ENCODE measurements around the gene PKM.

PKM gene

DNA sequence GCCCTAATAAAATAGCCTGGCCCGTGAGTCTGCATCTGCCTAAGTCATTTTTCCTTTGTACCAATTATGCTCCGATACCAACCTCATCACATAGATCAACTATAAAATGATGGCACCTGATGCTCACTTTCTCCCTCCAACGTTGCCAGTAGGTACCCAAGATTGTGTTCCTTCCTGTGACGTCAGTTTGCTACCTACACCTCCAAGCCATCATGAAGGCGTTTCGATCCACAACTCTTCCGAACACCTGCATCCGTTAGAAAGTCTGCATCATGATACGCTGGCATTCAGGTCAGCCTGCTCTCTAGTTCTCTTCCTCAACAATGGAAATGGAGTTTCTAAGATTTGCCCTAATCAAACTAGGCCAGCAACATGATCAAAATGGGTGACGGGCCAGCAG is 7.7 kb downstream of the PKM start:
- ChIA-PET POLR2A (no interaction called here), CTCF (interaction anchor here (1.3 to 4.7 kb wide), 2 partner anchors 13 to 23 kb away, joined by 3 to 24 read pairs; no protein-coding TSS in a partner anchor)
- H3K4me3 ChIP-seq (ENCODE audit: low read depth, low read length): no peak overlapping the region
- TF ChIP-seq, protein P1, sequence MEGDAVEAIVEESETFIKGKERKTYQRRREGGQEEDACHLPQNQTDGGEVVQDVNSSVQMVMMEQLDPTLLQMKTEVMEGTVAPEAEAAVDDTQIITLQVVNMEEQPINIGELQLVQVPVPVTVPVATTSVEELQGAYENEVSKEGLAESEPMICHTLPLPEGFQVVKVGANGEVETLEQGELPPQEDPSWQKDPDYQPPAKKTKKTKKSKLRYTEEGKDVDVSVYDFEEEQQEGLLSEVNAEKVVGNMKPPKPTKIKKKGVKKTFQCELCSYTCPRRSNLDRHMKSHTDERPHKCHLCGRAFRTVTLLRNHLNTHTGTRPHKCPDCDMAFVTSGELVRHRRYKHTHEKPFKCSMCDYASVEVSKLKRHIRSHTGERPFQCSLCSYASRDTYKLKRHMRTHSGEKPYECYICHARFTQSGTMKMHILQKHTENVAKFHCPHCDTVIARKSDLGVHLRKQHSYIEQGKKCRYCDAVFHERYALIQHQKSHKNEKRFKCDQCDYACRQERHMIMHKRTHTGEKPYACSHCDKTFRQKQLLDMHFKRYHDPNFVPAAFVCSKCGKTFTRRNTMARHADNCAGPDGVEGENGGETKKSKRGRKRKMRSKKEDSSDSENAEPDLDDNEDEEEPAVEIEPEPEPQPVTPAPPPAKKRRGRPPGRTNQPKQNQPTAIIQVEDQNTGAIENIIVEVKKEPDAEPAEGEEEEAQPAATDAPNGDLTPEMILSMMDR (IDR thresholded peaks at IDR 0.05; ENCODE audit: insufficient read depth, low read length, missing control alignments): no peak
- no peak for DNase-seq (ENCODE audit: low read depth, low spot score)

DNA sequence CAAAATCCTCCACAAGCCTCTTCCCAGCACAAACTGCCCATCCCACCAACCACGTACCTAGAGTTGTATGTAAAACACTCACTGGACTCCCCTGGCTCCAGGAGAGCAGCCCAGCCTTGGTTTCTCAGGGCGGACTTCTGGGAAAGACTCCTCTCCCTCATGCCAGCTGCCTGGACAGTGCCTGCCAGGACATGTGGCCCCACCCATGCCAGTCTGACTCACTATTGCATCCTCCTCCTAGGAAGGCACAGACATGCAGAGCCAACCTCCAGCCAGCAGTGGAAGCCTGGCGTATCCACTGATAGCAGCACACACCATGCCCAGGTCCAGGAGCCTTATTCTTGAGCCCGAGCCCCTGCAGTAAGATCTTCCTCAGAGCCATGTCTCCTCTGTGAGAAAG is 8.6 kb downstream of the PKM start:
- TF ChIP-seq, protein P1 (IDR thresholded peaks at IDR 0.05; ENCODE audit: insufficient read depth, low read length, missing control alignments): no peak
- ChIA-PET CTCF (interaction anchor here (1.1 to 4.7 kb wide), 3 partner anchors 12 to 65 kb away, joined by 3 to 24 read pairs (median 4); no protein-coding TSS in a partner anchor), POLR2A (interaction anchor here (0.7 to 1.6 kb wide), 2 partner anchors 8 to 325 kb away, joined by 3 to 9 read pairs; partner anchors contain the start of gene PKM)
- DNase-seq (ENCODE audit: low read depth, low spot score): no peak
- no peak overlapping the region for H3K4me3 ChIP-seq (ENCODE audit: low read depth, low read length)

DNA sequence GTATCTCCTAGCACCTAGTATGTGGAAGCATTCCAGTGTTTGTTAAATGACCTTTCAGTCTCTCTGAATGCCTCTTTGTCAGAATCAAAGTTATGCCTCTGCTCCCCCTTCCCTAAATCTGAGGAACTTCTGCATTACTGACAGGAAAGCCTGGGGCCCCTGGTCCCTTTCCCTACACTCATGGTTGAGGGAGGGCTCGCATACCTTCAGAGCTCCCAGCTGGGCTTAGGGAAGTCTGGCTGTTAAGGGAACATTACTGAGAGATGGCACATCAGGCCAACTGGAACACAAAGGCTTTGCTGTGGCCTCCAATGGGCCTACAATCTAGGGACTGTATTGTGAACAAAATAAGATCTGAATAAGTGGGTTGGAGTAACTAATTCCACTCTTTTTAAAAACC is 10.3 kb downstream of the PKM start:
- H3K4me3 ChIP-seq (ENCODE audit: low read depth, low read length): no peak overlapping the region
- no peak for DNase-seq (ENCODE audit: low read depth, low spot score)
- ChIA-PET POLR2A (interaction anchor here (1.0 to 1.6 kb wide), 2 partner anchors 9 to 10 kb away, joined by 3 to 9 read pairs; partner anchors contain the start of gene PKM), CTCF (interaction anchor here (4.7 kb wide), 1 partner anchor 20 kb away, joined by 24 read pairs; no protein-coding TSS in a partner anchor)
- TF ChIP-seq, protein P1 (IDR thresholded peaks at IDR 0.05; ENCODE audit: insufficient read depth, low read length, missing control alignments): no peak

DNA sequence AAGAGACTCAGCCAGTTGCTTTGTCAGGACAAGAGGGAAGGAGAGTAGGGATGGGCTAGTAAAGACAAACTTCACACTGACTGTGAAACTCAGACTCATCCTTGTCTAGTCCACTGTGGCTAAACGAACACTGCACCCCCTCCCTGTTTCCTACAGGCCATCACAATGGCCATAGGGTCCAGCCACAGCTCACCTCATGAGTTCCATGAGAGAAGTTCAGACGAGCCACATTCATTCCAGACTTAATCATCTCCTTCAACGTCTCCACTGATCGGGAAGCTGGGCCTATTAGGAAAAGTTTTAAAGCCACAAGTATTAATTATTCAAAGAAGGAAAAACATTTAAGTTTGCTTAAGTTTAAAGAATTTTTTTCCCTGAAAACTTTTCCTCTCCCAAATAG is 13.8 kb downstream of the PKM start:
- POLR2A ChIA-PET: interaction anchor here (0.6 to 2.8 kb wide), 3 partner anchors 9 to 16 kb away, joined by 3 to 14 read pairs (median 5); partner anchors contain the start of gene PKM
- CTCF ChIA-PET: interaction anchor here (0.7 to 2.6 kb wide), 4 partner anchors 10 to 22 kb away, joined by 3 to 17 read pairs (median 6); no protein-coding TSS in a partner anchor
- TF ChIP-seq, protein P1 (IDR thresholded peaks at IDR 0.05; ENCODE audit: insufficient read depth, low read length, missing control alignments): no peak
- no peak overlapping the region for H3K4me3 ChIP-seq (ENCODE audit: low read depth, low read length)
- DNase-seq (ENCODE audit: low read depth, low spot score): no peak

DNA sequence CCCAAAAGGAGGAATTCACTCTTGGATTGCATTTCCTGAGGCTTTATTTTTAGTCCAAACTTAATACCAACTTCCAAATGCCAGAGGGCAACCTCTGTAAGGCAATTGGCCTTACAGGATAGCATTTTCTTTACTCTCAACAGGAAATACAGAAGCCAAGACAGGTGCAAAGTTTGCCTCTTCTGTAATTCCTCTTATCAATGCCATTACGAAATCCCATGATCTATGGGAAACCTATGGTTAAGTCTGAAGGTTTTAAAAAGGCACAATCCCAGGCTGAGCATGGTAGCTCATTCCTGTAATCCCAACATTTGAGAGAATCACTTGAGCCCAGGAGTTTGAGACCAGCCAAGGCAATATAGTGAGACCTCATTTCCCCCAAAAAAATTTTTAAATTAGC is 14.9 kb downstream of the PKM start:
- POLR2A ChIA-PET: interaction anchor here (0.6 to 2.8 kb wide), 2 partner anchors 15 to 16 kb away, joined by 3 to 14 read pairs; partner anchors contain the start of gene PKM

DNA sequence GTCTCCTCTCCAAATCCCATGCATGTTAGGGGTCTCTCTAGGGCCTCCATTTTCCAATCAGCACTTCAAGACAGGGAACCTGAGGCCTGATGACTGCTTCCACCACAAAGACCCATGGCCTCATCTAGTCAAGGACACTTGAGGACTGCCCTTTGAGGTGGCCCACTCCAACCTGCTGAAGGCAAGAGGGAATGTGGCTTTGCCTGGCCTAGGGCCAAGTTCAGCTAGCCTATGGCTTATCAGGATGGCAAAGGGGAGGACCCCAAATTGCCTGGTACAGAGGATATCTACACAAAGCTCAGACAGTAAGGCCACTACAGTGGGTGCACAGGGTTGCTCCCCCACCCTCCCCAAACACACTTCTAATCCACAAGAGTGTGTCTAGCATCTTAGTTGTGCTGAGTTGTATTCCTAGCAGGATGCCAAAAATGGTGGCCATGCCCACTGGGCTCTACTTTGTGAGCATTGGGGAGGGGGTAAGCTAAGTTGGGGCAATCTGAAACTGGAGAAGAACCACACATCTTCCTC is 23.4 kb downstream of the PKM start:
- TF ChIP-seq, protein P1 (IDR thresholded peaks at IDR 0.05; ENCODE audit: insufficient read depth, low read length, missing control alignments): no peak
- ChIA-PET POLR2A (interaction anchor here (0.6 to 1.3 kb wide), 2 partner anchors 23 to 41 kb away, joined by 3 to 4 read pairs; partner anchors contain the start of gene PKM), CTCF (interaction anchor here (0.7 to 6.2 kb wide), 3 partner anchors 9 to 51 kb away, joined by 3 to 41 read pairs (median 4); partner anchors contain the start of gene GRAMD2A)
- no peak for DNase-seq (ENCODE audit: low read depth, low spot score)
- no peak overlapping the region for H3K4me3 ChIP-seq (ENCODE audit: low read depth, low read length)

More for the DNA sequence above, 14.9 kb downstream of the PKM start:
- DNase-seq (ENCODE audit: low read depth, low spot score): no peak
- CTCF ChIA-PET: interaction anchor here (1.4 to 2.6 kb wide), 3 partner anchors 11 to 19 kb away, joined by 4 to 17 read pairs (median 8); partner anchors contain the start of gene GRAMD2A
- TF ChIP-seq, protein P1 (IDR thresholded peaks at IDR 0.05; ENCODE audit: insufficient read depth, low read length, missing control alignments): no peak
- no peak overlapping the region for H3K4me3 ChIP-seq (ENCODE audit: low read depth, low read length)
